Heart left ventricle (tissue), 13 donors: ENCODE measurements around the gene TXNRD2.

Experiments
- POLR2A ChIP-seq, 2 donors: fragments of 450-650 bp; IDR thresholded peaks; one replicate each; pipeline ENCODE4 v1.6.1; 2017; ENCODE audit warnings: antibody characterized with exemption in 2 of 2, mild to moderate bottlenecking in 2 of 2, moderate library complexity in 2 of 2
- TF ChIP-seq, protein P1 (sequence below), 12 donors: fragments of 200-600 bp; sonication (generic) in 4 of 12; IDR thresholded peaks; one replicate each; pipeline versions ENCODE4 v1.5.0 to v1.8.0; 2018 to 2022; ENCODE audit warnings: antibody characterized with exemption in 12 of 12, mild to moderate bottlenecking in 5 of 12
- donor health status: ischemic (EF 13 %, LVEDD 7.1; RV severe dilation, severe dysfunction).
- donor health status: DM: no; HTN: yes; CAD: no.
- donor health status: DM: no; HTN: no; CAD: no.
- donor health status: ischemic (EF 25% LVEDD 6.9; RV normal size, moderate dysfunction).
- donor health status: ischemic (EF 25% LVEDD 5.7; RV mildly dilated, moderate dysfunction).
- donor health status: ischemic (EF 35%, LVEDD 5.7; RV mildly dilated, moderate dysfunction).
- donor health status: nonischemic (EF 11% LVEDD 7.7; RV severe dilation, severe dysfunction).
- donor health status: DM: yes; HTN: yes; CAD: no.
- donor health status: PGD.
- donor health status: ischemic (EF 29% LVEDD 5.4; RV normal size, mild dysfunction).
- donor health status: nonischemic (EF 23%, LVEDD 6.1; RV moderate dilation, normal function).

DNA sequence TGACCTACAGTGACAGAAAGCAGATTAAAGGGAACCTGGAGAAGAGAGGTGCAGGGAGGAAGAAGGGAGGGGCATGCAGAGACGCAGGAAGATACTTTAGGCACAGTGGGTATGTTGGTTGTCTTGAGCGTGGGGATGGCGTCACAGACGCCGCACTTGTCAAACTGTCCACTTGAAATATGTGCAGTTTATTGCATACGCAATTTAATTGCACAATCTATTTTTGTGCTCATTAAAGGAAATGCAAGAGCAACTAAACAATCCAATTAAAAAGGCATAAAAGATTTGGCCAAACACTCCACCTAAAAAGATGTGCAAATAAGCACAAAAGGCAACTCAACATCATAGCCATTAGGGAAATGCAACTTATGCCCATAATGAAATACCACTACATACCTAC, 103.7 kb downstream of the TXNRD2 start:
- TF ChIP-seq, protein P1, sequence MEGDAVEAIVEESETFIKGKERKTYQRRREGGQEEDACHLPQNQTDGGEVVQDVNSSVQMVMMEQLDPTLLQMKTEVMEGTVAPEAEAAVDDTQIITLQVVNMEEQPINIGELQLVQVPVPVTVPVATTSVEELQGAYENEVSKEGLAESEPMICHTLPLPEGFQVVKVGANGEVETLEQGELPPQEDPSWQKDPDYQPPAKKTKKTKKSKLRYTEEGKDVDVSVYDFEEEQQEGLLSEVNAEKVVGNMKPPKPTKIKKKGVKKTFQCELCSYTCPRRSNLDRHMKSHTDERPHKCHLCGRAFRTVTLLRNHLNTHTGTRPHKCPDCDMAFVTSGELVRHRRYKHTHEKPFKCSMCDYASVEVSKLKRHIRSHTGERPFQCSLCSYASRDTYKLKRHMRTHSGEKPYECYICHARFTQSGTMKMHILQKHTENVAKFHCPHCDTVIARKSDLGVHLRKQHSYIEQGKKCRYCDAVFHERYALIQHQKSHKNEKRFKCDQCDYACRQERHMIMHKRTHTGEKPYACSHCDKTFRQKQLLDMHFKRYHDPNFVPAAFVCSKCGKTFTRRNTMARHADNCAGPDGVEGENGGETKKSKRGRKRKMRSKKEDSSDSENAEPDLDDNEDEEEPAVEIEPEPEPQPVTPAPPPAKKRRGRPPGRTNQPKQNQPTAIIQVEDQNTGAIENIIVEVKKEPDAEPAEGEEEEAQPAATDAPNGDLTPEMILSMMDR (IDR thresholded peaks at IDR 0.05): no peak
- TF ChIP-seq POLR2A (IDR thresholded peaks at IDR 0.05): no peak
